Activated naive CD8-positive, alpha-beta T cell treated with anti-CD3 and anti-CD28 coated beads, Interleukin-2, amount 10 ng/mL, durations not matched to agents 7 days and 5 days (primary cell): ENCODE results near the gene RAB2B. TPM values are rescaled to one million over a fixed set of nuclear protein-coding genes. Genes with fewer than 3 reads are reported as not detected.
A peak's percentile ranks its signal among the peaks of the same experiment; 100 is the strongest.

ENCODE experiments used
- ATAC-seq: fragments of 150-1000 bp; cut with Tn5 transposase; one replicate; pipeline ENCODE4 v1.10.0; 2021; ENCODE audit warnings: low read depth, moderate library complexity
- POLR2A ChIA-PET: fragments of 350-600 bp; sonication (Branson Sonifier 250); formaldehyde crosslinking; loops from one replicate; lab custom pipeline; 2021; ENCODE audit warnings: antibody characterized with exemption; lab: Charles Lee
- DNase-seq: peaks from one replicate; pipeline ENCODE4 v3.0.0; 2021
- H3K27ac Mint-ChIP-seq: one replicate; pipeline ENCODE4 v1.8.0; 2022; ENCODE audit warnings: mild to moderate bottlenecking, mixed read lengths
- H3K27me3 Mint-ChIP-seq: one replicate; pipeline ENCODE4 v1.8.0; 2022; ENCODE audit warnings: mild to moderate bottlenecking, moderate library complexity, mixed read lengths
- H3K36me3 Mint-ChIP-seq: one replicate; pipeline ENCODE4 v1.8.0; 2021; ENCODE audit warnings: mild to moderate bottlenecking, mixed read lengths
- H3K4me1 Mint-ChIP-seq: one replicate; pipeline ENCODE4 v1.8.0; 2021; ENCODE audit warnings: mixed read lengths
- H3K4me3 Mint-ChIP-seq: one replicate; pipeline ENCODE4 v1.8.0; 2022; ENCODE audit warnings: mild to moderate bottlenecking, moderate library complexity, mixed read lengths
- H3K9me3 Mint-ChIP-seq: one replicate; pipeline ENCODE4 v1.8.0; 2021; ENCODE audit warnings: mixed read lengths
- total RNA-seq, 2 experiments: library from RNA; stranded (reverse); gene quantifications; one replicate each; pipeline ENCODE4 v1.2.3, GENCODE V29; 2021

Gene RAB2B
- total RNA-seq: 10 to 100 TPM; 27.3 to 27.5 TPM

DNA sequence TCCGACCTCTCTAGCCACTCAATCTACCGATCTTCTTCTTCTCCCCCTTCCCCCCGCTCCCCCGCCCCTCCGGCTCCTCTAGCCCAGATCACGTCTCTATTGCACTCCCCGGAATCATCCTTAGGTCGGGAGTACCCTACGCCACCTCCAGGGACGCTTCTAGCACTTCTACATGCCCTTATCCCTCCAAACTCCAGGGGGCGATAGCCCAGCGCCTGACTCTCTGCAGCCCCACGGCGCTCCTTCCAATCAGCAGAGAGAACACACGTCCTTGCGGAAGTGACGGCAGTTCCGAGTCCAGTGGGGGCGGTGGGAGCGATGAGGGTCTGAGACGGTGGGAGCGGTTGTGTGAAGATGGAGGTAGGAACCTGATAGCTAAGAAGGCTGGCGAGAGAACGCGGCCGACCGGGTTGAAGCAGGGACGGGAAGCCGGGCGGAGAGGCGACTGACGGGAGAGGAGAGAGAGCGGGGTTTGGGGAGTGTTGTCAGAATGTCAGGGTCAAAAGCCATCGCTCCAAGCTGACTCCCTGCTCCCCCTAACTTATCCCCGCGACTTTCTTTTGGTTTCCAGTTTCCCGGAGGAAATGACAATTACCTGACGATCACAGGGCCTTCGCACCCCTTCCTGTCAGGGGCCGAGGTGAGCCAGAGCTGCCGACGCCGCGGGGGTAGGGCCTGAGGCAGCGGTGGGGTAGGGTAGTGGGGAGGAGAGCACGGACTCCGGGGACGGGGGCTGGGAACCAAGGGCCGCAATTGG, at the start of gene RAB2B, which contains the start of gene TOX4:
TSS of gene RAB2B (minus strand) at position 35 of the 757 bp plus-strand sequence. CDS start 87 bp downstream, outside the sequence.
TSS of gene TOX4 (plus strand) at position 271 of the 757 bp plus-strand sequence. CDS start at position 355, 84 bp downstream.
- Mint-ChIP-seq H3K27ac (peak within 1 kb of the TSS; percentile 100), H3K4me1 (peaks cover 24% of the 10 kb centered on the region), H3K36me3 (peaks cover 13% of the 10 kb centered on the region), H3K27me3 (no peaks in the 10 kb centered on the region), H3K4me3 (peak within 1 kb of the TSS; percentile 100), H3K9me3 (no peaks in the 10 kb centered on the region)
- POLR2A ChIA-PET: interaction anchor here (0.6 to 3.5 kb wide), 14 partner anchors 10 to 163 kb away, joined by 3 to 30 read pairs (median 4); partner anchors contain the start of genes CHD8, METTL3 and SALL2
- peak; percentile 99 for ATAC-seq
- DNase-seq: peak; percentile 89

DNA sequence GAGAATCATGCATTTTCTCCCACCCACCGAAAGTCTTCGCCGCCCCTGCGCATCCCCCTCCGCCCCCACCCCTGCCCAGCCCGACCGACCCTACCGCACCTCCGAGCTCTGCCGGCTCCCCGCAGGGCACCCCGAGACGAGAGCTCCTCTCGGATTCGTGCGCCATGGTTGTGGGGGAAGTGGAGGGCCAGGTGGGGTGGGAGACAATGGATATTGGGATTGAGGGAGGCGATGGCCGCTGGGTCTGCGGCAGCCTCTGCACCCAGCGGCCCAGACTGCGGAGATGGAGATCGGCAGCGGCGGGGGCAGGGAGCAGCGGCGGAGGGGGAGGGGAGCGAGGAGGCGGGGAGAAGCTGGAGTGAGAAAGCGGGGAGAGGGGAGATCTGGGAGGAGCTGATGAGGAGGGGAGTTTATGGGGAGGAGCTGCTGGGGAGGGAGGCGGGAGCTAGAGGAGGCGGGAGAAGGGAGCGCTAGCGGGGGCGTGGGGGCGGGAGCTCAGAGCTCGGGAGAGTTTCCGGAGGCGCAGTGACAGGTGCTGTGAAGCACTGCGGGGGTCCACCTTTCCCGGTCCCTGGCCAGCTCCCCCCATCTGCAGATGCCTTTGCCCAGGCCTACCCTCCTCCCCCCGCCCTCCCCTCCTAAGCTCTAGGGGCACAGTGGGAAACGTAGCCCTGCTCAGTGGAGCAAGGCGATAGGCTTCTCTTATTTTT, 49.4 kb upstream of the RAB2B start, which contains the start of gene SALL2:
TSS of gene SALL2 (minus strand) at position 385 of the 710 bp plus-strand sequence. CDS start at position 166, 219 bp downstream.
- DNase-seq (peak; percentile 64), ATAC-seq (peak; percentile 71)
- H3K27me3 Mint-ChIP-seq: peaks cover 3% of the 10 kb centered on the region
- peak within 1 kb of the TSS; percentile 85 for H3K4me3 Mint-ChIP-seq
- no peaks in the 10 kb centered on the region for H3K36me3 Mint-ChIP-seq
- peaks cover 9% of the 10 kb centered on the region for H3K4me1 Mint-ChIP-seq
- no peaks in the 10 kb centered on the region for H3K9me3 Mint-ChIP-seq
- H3K27ac Mint-ChIP-seq: peak within 1 kb of the TSS; percentile 77
- POLR2A ChIA-PET: interaction anchor here (0.6 to 5.4 kb wide), 9 partner anchors 10 to 1002 kb away, joined by 3 to 48 read pairs (median 5); partner anchors contain the start of genes METTL3, RAB2B and TOX4

GRCh38 chr14:21525571-21525961, 48.8 kb upstream of the RAB2B start:
- H3K27ac Mint-ChIP-seq: peak overlapping the region; percentile 77
- H3K4me3 Mint-ChIP-seq: peak overlapping the region; percentile 85
- no peak for ATAC-seq
- POLR2A ChIA-PET: interaction anchor here (1.0 to 5.4 kb wide), 5 partner anchors 9 to 535 kb away, joined by 3 to 48 read pairs (median 4); partner anchors contain the start of genes METTL3, RAB2B and TOX4
- no peaks in the 10 kb centered on the region for H3K9me3 Mint-ChIP-seq
- peaks cover 9% of the 10 kb centered on the region for H3K4me1 Mint-ChIP-seq
- no peak for DNase-seq
- H3K36me3 Mint-ChIP-seq: no peaks in the 10 kb centered on the region
- peaks cover 5% of the 10 kb centered on the region for H3K27me3 Mint-ChIP-seq

DNA sequence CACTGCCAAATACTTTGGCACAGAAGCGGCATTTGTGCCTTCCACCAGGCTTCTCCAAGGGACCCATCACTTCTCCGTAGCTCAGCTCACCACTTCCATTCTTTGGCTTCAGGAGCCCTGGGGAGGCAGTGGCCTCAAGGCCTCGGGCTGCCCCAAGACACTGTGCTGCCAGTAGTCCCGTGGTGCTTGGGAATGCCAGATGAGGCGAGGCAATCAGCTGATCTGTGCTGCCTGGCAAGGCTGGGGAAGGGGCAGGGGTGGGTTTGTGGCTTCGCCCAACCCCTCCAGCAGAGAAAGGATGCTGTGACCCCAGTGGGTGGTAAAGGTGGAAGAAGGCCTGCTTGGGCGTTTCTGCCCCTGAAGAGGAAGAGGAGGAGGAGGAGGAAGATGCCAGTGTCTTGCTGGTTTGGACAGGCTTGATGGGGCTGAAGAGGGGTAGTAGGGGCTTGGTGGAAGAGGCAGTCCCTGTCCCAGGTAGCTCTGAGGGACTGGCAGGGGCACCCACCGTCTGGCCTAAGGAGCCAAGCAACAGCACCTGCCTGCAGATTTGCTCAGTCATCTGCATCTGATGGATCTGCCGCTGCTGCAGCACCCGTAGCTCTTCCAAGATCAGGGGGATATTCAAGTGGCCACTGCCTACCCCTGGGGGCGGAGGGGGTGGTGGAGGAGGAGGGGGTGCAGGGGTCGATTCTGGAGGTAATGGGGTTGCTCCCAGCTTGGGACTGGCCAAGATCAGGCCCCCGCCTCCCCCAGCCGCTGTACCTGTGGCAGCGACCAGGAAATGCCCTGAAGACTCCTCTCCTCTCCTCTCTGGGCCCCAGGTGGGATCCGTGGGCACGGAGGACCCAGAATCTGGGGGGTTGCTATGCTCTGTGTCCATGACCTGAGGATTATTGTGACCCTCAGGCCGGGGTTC, 48.1 kb upstream of the RAB2B start:
- Mint-ChIP-seq H3K27me3 (peaks cover 3% of the 10 kb centered on the region), H3K36me3 (no peaks in the 10 kb centered on the region), H3K4me1 (peaks cover 9% of the 10 kb centered on the region), H3K9me3 (no peaks in the 10 kb centered on the region), H3K27ac (peak overlapping the region; percentile 77), H3K4me3 (peak overlapping the region; percentile 85)
- DNase-seq (no peak), ATAC-seq (no peak)
- POLR2A ChIA-PET: interaction anchor here (1.2 to 5.4 kb wide), 2 partner anchors 13 to 88 kb away, joined by 4 to 48 read pairs; partner anchors contain the start of gene METTL3

DNA sequence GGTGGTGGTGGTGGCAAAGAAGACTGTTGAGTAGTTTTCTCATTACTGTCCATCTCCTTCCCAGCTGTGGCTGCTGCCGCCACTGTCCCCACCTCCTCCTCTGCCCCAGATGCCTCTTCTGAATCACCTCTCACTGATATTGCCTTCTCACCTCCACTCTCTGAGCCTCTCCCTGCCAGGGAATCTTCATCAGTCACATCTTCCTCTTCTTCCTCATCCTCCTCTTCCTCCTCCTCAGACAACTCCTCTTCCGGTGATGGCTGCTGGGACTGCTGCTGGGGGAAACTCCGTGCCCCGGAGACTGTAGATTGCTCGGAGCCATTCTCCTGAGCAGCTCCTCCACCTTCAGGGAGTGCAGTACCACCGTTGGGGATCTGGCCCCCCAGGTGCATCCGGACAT, 46.4 kb upstream of the RAB2B start:
- Mint-ChIP-seq H3K9me3 (no peaks in the 10 kb centered on the region), H3K4me1 (peaks cover 9% of the 10 kb centered on the region)

GRCh38 chr14:21521501-21521900, 44.7 kb upstream of the RAB2B start:
- Mint-ChIP-seq H3K4me3 (no peak overlapping the region), H3K9me3 (no peaks in the 10 kb centered on the region), H3K36me3 (no peaks in the 10 kb centered on the region), H3K4me1 (peaks cover 2% of the 10 kb centered on the region), H3K27ac (no peak overlapping the region), H3K27me3 (peaks cover 9% of the 10 kb centered on the region)
- no peak for ATAC-seq
- POLR2A ChIA-PET: no interaction called here
- DNase-seq: no peak

More for the DNA sequence above, 46.4 kb upstream of the RAB2B start:
- Mint-ChIP-seq H3K4me3 (no peak overlapping the region), H3K36me3 (no peaks in the 10 kb centered on the region), H3K27me3 (peaks cover 9% of the 10 kb centered on the region), H3K27ac (no peak overlapping the region)
- POLR2A ChIA-PET: interaction anchor here (5.4 kb wide), 1 partner anchor 12 kb away, joined by 48 read pairs; the partner anchor contains the start of gene METTL3
- no peak for DNase-seq
- no peak for ATAC-seq

DNA sequence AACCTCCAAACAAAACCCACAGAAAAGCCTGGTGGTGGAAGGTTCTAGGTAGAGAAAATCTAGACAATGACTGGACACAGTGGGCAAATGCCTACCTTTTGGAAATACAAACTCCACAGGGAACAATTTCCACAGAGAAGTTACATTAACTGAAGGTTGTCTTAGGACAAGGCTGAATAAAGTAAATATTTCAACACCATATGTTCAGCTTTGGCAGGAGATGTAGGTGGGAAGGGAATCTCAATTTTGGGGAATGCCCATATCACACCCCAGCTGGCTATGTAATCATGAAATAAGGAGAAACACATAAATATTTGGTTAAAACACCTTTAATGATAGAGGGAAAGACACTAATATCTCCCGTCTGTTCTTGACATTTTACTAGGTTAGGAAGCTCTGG, 44.0 kb upstream of the RAB2B start:
- Mint-ChIP-seq H3K9me3 (no peaks in the 10 kb centered on the region), H3K27me3 (peaks cover 9% of the 10 kb centered on the region), H3K4me3 (no peak overlapping the region), H3K36me3 (no peaks in the 10 kb centered on the region), H3K4me1 (peaks cover 2% of the 10 kb centered on the region), H3K27ac (no peak overlapping the region)
- no peak for DNase-seq
- ATAC-seq: no peak
- POLR2A ChIA-PET: no interaction called here

DNA sequence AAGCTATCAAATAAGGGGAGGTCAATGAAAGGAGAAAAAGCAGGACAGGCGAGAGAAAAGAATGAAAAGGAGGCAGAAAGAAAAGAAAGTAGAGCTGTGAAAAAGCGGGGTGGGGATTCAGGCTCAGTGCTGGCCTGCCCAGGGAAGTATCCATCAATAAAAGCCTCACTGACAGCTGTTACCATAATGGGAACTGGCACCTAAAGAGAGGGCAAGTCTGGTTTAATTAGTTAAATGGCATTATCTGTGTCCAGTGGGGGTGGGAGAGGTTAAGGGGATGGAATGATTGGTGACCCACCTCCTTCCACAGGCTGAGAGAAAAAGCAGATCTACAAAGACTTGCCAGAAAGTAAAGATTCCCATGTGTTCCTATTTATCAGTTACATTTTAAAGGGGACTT, 42.0 kb upstream of the RAB2B start:
- Mint-ChIP-seq H3K27me3 (peaks cover 14% of the 10 kb centered on the region), H3K4me1 (no peaks in the 10 kb centered on the region), H3K27ac (no peak overlapping the region), H3K9me3 (no peaks in the 10 kb centered on the region), H3K36me3 (no peaks in the 10 kb centered on the region), H3K4me3 (no peak overlapping the region)
- DNase-seq: no peak
- POLR2A ChIA-PET: no interaction called here
- no peak for ATAC-seq

DNA sequence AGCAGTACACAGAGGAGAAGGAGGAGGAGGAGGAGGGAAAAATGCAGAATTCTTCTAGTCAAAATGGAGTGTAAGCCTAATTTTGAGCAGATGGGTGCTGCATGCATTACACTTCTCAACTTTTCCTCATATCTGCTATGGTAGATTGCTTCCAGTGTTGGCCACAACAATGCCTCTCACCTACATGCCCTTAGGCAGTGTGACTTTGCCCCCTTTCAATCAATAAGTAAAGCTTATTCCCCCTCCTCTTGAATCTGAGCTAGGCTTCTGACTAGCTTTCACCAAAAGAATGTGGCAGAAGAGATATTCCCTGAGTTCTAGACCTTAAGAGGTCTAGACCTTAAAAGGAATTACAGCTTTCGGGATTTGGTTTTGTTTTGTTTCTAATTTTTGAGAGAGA, 37.6 kb upstream of the RAB2B start:
- Mint-ChIP-seq H3K27ac (no peak overlapping the region), H3K4me1 (peaks cover 15% of the 10 kb centered on the region), H3K27me3 (peaks cover 10% of the 10 kb centered on the region), H3K4me3 (no peak overlapping the region), H3K36me3 (peaks cover 5% of the 10 kb centered on the region), H3K9me3 (no peaks in the 10 kb centered on the region)
- no peak for ATAC-seq
- no peak for DNase-seq
- POLR2A ChIA-PET: no interaction called here

DNA sequence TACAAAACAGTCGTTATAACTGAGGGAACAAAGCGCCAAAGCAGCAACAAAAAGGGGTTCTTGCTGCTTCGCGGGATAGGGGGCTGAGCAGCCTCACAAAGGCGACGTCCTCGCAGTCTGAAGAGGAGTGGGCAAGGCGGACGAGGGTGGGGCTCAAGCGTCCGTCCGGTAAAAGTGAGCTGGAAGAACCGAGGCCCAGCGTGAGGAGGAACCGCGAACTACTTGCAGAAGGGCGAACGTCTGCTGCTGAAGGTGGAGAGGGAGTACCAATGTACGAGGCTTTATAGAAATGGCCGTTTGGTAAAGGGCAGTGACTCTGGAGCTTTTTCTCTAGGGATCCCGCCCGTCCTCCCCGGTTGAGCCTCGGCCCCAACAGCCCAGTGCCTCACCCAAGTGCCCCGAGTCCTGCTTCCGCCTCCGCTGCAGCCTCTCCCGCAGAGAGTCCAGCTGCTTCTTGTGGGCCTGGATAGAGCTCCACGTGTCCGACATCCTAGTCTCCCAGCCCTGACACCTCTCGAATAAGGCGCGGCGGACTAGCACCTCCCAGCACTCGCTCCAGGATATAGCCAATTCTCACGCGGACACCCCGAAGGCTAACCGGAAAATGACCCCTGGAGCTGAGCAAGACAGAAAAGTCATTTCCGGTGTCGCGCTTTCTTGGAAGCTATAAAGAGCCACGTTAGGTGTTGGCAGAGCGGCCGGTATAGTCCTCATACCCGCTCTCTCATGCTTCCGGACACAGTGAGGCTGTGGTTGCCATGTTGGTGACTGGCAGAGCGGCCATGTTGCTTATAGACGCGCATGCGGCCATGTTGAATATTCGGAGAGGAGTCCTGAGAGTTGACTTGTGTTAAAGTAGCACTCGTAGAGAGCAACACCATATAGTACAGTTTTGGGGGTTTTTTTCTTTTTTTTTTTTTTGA, 34.2 kb upstream of the RAB2B start, which contains the start of gene METTL3:
TSS of gene METTL3 (minus strand) at position 606 of the 923 bp plus-strand sequence. CDS start at position 489, 117 bp downstream.
- POLR2A ChIA-PET: interaction anchor here (0.6 to 5.2 kb wide), 13 partner anchors 9 to 1547 kb away, joined by 3 to 48 read pairs (median 5); partner anchors contain the start of genes CHD8, DAD1, RAB2B and SALL2
- Mint-ChIP-seq H3K36me3 (peaks cover 13% of the 10 kb centered on the region), H3K9me3 (no peaks in the 10 kb centered on the region), H3K27me3 (peaks cover 5% of the 10 kb centered on the region), H3K4me3 (peak within 1 kb of the TSS; percentile 95), H3K4me1 (peaks cover 21% of the 10 kb centered on the region), H3K27ac (peak within 1 kb of the TSS; percentile 96)
- DNase-seq: peak; percentile 83
- peak; percentile 100 for ATAC-seq

DNA sequence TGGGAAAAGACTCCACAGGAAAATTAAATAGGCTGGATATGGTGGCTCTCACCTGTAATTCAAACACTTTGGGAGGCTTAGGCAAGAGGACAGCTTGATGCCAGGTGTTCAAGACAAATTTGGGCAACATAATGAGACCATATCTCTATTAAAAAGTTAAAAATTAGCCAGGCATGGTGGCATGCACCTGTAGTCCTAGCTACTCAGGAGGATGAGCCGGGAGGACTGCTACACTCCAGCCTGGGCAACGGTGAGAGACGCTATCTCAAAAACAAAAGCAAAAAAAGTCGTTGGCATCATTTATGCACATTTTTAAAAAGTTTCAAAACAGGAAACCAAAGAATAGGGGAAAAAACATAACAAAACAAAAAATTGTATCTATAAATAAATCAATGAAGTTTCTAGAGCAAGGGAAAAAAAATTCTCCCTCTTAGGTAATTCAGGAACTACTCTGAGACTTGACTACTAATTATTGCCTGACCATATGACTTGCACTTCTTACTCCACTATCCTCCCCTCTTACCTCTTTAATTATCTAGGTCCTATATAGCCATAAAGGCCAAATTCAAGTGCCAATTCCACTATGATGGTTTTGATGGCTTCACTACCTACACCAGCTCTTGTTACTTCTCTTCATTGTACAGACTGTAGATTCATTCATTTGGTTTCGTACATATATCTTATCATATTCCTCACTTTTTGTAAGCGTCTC, 32.8 kb upstream of the RAB2B start:
- H3K27me3 Mint-ChIP-seq: peaks cover 2% of the 10 kb centered on the region
- POLR2A ChIA-PET: interaction anchor here (2.8 to 5.2 kb wide), 3 partner anchors 11 to 32 kb away, joined by 14 to 48 read pairs (median 30); partner anchors contain the start of genes RAB2B, SALL2 and TOX4
- H3K4me1 Mint-ChIP-seq: peaks cover 29% of the 10 kb centered on the region
- peak overlapping the region; percentile 96 for H3K27ac Mint-ChIP-seq
- ATAC-seq (no peak), DNase-seq (no peak)
- peaks cover 16% of the 10 kb centered on the region for H3K36me3 Mint-ChIP-seq
- H3K9me3 Mint-ChIP-seq: no peaks in the 10 kb centered on the region
- peak overlapping the region; percentile 95 for H3K4me3 Mint-ChIP-seq
